Thoracic aorta (tissue), 2 donors: ENCODE results near the gene NSUN4. TPM values are rescaled to one million over a fixed set of nuclear protein-coding genes. Genes with fewer than 3 reads are reported as not detected.

Experiments
- ATAC-seq: fragments of 150-250 bp; one replicate; pipeline ENCODE4 v1.8.0; 2017; ENCODE audit warnings: low read depth; ENCODE audit not compliant: insufficient number of reproducible peaks, low FRiP score
- DNase-seq: peaks from one replicate; pipeline ENCODE4 v3.0.0-alpha.2; 2020; ENCODE audit warnings: low spot score
- H3K27ac ChIP-seq, 2 donors: fragments of 200-600 bp; sonication (generic); 1 replicate in 1 of 2; 2 replicates in 1 of 2; pipeline ENCODE4 v1.5.1; 2016; ENCODE audit warnings: mild to moderate bottlenecking in 2 of 2, moderate library complexity in 2 of 2
- H3K27me3 ChIP-seq: fragments of 200-600 bp; sonication (generic); replicated peaks from 2 replicates; pipeline ENCODE4 v1.6.0; 2016; ENCODE audit warnings: mild to moderate bottlenecking; ENCODE audit not compliant: insufficient read depth
- H3K36me3 ChIP-seq: fragments of 200-600 bp; sonication (generic); one replicate; pipeline ENCODE4 v1.5.1; 2016
- H3K4me1 ChIP-seq, 2 donors: fragments of 200-600 bp; sonication (generic); 1 replicate in 1 of 2; 2 replicates in 1 of 2; pipeline versions ENCODE4 v1.5.1 to v1.6.0; 2016; ENCODE audit warnings: low read depth in 2 of 2, mild to moderate bottlenecking in 1 of 2; ENCODE audit not compliant: control insufficient read depth in 1 of 2
- H3K4me3 ChIP-seq: fragments of 200-600 bp; sonication (generic); 2 replicates; pipeline ENCODE4 v1.5.1; 2016; ENCODE audit warnings: mild to moderate bottlenecking
- H3K9me3 ChIP-seq: fragments of 200-600 bp; sonication (generic); 2 replicates; pipeline ENCODE4 v1.5.1; 2016
- total RNA-seq, 2 donors: library from RNA; depleted of rRNA; stranded (reverse); fragments of >200 nt; gene quantifications; one replicate each; pipeline versions ENCODE4 v1.1.0 to v1.2.3, GENCODE V29; 2016
- TF ChIP-seq, protein P1 (sequence below): fragments of 200-600 bp; sonication (generic); IDR thresholded peaks from one replicate; pipeline ENCODE4 v1.5.1; 2019; ENCODE audit warnings: antibody characterized with exemption

NSUN4 gene
- total RNA-seq, 2 donors from 2014 or later: 22.9 to 29.3 TPM

GRCh38 chr1:46408356-46409062 is 67.9 kb downstream of the NSUN4 start:
- H3K36me3 ChIP-seq: no peaks in the 10 kb centered on the region
- H3K9me3 ChIP-seq: no peaks in the 10 kb centered on the region
- no peaks in the 10 kb centered on the region for H3K27me3 ChIP-seq
- no peak overlapping the region for H3K4me3 ChIP-seq
- no peak overlapping the region for H3K27ac ChIP-seq
- ATAC-seq (no peak), DNase-seq (no peak)
- H3K4me1 ChIP-seq: peaks cover 3 to 6% of the 10 kb centered on the region in 2 donors
- TF ChIP-seq, protein P1, sequence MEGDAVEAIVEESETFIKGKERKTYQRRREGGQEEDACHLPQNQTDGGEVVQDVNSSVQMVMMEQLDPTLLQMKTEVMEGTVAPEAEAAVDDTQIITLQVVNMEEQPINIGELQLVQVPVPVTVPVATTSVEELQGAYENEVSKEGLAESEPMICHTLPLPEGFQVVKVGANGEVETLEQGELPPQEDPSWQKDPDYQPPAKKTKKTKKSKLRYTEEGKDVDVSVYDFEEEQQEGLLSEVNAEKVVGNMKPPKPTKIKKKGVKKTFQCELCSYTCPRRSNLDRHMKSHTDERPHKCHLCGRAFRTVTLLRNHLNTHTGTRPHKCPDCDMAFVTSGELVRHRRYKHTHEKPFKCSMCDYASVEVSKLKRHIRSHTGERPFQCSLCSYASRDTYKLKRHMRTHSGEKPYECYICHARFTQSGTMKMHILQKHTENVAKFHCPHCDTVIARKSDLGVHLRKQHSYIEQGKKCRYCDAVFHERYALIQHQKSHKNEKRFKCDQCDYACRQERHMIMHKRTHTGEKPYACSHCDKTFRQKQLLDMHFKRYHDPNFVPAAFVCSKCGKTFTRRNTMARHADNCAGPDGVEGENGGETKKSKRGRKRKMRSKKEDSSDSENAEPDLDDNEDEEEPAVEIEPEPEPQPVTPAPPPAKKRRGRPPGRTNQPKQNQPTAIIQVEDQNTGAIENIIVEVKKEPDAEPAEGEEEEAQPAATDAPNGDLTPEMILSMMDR: no peak

- H3K9me3 ChIP-seq: no peaks in the 10 kb centered on the region
- no peaks in the 10 kb centered on the region for H3K27me3 ChIP-seq
- TF ChIP-seq, protein P1: no peak
- peaks cover 3 to 6% of the 10 kb centered on the region in 2 donors for H3K4me1 ChIP-seq
- no peak overlapping the region for H3K27ac ChIP-seq
- H3K36me3 ChIP-seq: no peaks in the 10 kb centered on the region
- ATAC-seq (no peak), DNase-seq (no peak)
- H3K4me3 ChIP-seq: no peak overlapping the region
Measured at GRCh38 chr1:46409063-46409372, 68.4 kb downstream of the NSUN4 start.

DNA sequence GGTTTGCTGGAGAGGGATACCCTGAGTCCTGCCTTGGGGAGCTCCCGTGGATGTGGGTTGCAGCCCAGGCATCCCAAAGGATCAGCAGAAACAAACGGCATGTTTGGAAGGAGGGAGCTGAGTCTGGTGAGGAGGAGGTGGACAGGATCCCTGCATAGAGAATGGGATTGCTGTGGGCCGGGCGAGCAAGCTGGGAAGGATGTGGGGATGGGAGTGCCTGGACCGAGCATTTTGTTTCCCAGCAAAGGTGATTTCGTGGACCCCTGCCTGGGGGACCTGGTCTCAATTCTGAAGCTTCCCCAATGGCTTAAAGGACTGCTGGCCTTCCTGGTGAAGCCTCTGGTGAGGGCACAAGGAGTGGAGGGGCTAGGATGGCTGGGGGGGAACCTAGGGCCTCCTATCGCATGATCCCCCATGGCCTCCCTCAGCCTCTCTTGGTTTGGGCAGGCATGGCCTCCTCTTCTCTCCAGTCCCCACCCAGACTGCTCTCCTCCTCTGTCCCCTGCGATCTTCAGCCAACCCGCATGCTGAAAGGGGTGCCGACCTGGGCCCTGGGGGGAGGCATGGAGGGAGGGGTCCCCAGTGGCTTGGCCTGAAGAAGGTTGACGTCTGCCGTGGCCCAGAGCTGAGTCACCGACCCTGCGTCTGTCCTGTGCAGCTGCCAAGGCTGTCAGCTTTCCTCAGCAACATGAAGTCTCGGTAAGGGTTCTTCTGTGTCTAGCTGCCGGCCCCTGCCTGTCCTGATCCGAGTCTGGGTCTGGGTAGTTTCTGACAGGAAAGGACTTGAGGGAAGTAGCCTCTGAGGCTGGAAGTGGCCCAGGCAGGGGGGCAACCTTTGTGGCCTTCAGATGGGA is 69.8 kb downstream of the NSUN4 start:
- DNase-seq: no peak
- TF ChIP-seq, protein P1: no peak
- Histone ChIP-seq H3K27ac (no peak overlapping the region), H3K27me3 (no peaks in the 10 kb centered on the region), H3K9me3 (no peaks in the 10 kb centered on the region), H3K4me1 (peaks cover 3 to 6% of the 10 kb centered on the region in 2 donors), H3K4me3 (no peak overlapping the region), H3K36me3 (no peaks in the 10 kb centered on the region)
- ATAC-seq: no peak

- Histone ChIP-seq H3K4me1 (peaks cover 2 to 3% of the 10 kb centered on the region in 2 donors), H3K36me3 (no peaks in the 10 kb centered on the region), H3K9me3 (no peaks in the 10 kb centered on the region), H3K27ac (no peak overlapping the region), H3K4me3 (no peak overlapping the region), H3K27me3 (no peaks in the 10 kb centered on the region)
- DNase-seq: no peak
- TF ChIP-seq, protein P1: no peak
- no peak for ATAC-seq
Measured at GRCh38 chr1:46411010-46411405, 70.4 kb downstream of the NSUN4 start.

Other genes with a start within 250 kb of the NSUN4 start
- 10 to 100 TPM in 1 of 2 donors, 1 to 10 TPM in 1; 9.5 to 30.1 TPM for gene PIK3R3, start 208.2 kb upstream of the NSUN4 start, total RNA-seq
- 1 to 10 TPM; 3.1 to 7.0 TPM for gene TSPAN1, start 165.7 kb upstream of the NSUN4 start, total RNA-seq
- not detected for gene P3R3URF, start 164.3 kb upstream of the NSUN4 start, total RNA-seq
- gene POMGNT1, start 142.4 kb upstream of the NSUN4 start, total RNA-seq: 10 to 100 TPM; 53.8 to 66.9 TPM
- gene LURAP1, start 137.5 kb upstream of the NSUN4 start, total RNA-seq: 10 to 100 TPM; 22.9 to 27.5 TPM
- gene RAD54L, start 93.0 kb upstream of the NSUN4 start, total RNA-seq: 1 to 10 TPM in 1 of 2 donors, under 1 TPM in 1; 0.68 to 4.1 TPM
- 10 to 100 TPM; 70.7 to 76.2 TPM for gene LRRC41, start 37.2 kb upstream of the NSUN4 start, total RNA-seq
- 100 to 1,000 TPM; 144 to 237 TPM for gene UQCRH, start 37.1 kb upstream of the NSUN4 start, total RNA-seq
- gene FAAH, start 53.5 kb downstream of the NSUN4 start, total RNA-seq: 10 to 100 TPM; 14.1 to 21.9 TPM
- gene DMBX1, start 149.0 kb downstream of the NSUN4 start, total RNA-seq: not detected
- not detected for gene KNCN, start 210.8 kb downstream of the NSUN4 start, total RNA-seq